Neural progenitor cell (in vitro differentiated cells): ENCODE data around the gene TCFL5.

Source experiments
- EZH2 ChIP-seq: fragments of 200-600 bp; sonication (generic); IDR thresholded peaks from 2 replicates; pipeline ENCODE4 v1.6.1; 2017; ENCODE audit warnings: antibody characterized with exemption, mild to moderate bottlenecking, moderate library complexity
- EZH2phosphoT487 ChIP-seq: fragments of 200-600 bp; sonication (generic); IDR thresholded peaks from 2 replicates; pipeline ENCODE4 v1.6.1; 2017; ENCODE audit warnings: antibody characterized with exemption
- TF ChIP-seq, protein P1 (sequence below): fragments of 200-600 bp; sonication (generic); IDR thresholded peaks from 2 replicates; pipeline ENCODE4 v1.5.1; 2017; ENCODE audit warnings: antibody characterized with exemption, mild to moderate bottlenecking

DNA sequence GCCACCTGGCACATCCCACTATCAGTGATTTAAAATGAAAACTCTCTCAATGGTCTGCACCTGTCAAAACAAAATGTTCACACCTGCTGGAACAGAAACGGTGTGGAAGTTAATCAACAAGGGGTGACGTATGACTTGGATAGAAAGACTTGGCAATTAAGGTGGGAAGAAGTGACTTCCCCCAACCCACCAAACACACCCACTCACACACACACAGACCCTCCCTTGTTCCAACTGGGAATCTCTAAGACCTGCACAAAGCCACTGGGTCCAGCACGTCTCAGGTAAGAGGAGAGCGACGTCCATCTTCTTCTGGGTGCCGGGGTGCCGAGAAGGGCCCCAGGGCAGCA, 25.1 kb upstream of the TCFL5 start:
- TF ChIP-seq, protein P1, sequence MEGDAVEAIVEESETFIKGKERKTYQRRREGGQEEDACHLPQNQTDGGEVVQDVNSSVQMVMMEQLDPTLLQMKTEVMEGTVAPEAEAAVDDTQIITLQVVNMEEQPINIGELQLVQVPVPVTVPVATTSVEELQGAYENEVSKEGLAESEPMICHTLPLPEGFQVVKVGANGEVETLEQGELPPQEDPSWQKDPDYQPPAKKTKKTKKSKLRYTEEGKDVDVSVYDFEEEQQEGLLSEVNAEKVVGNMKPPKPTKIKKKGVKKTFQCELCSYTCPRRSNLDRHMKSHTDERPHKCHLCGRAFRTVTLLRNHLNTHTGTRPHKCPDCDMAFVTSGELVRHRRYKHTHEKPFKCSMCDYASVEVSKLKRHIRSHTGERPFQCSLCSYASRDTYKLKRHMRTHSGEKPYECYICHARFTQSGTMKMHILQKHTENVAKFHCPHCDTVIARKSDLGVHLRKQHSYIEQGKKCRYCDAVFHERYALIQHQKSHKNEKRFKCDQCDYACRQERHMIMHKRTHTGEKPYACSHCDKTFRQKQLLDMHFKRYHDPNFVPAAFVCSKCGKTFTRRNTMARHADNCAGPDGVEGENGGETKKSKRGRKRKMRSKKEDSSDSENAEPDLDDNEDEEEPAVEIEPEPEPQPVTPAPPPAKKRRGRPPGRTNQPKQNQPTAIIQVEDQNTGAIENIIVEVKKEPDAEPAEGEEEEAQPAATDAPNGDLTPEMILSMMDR, result no peak
- TF ChIP-seq EZH2, result no peak
- TF ChIP-seq EZH2phosphoT487, result no peak
